H1 (cell line): ENCODE measurements around the gene MOGAT3. TPM values are rescaled to one million over a fixed set of nuclear protein-coding genes. Genes with fewer than 3 reads are reported as not detected.

Experiments
- CTCF ChIA-PET: fragments of 300-600 bp; sonication (Branson Sonifier 250); formaldehyde crosslinking; loops from one replicate; lab custom pipeline; 2021; ENCODE audit not compliant: partially characterized antibody; lab: Charles Lee
- POLR2A ChIA-PET: fragments of 300-600 bp; sonication (Branson Sonifier 250); formaldehyde crosslinking; loops from one replicate; lab custom pipeline; 2021; ENCODE audit warnings: inconsistent platforms; ENCODE audit not compliant: partially characterized antibody; lab: Charles Lee
- DNase-seq, 2 experiments: peaks; one replicate each; pipeline versions ENCODE4 v3.0.0 to v3.0.0-alpha.2; 2010 to 2022; ENCODE audit warnings: low spot score in 2 of 2, low read depth in 1 of 2, mixed read lengths in 1 of 2
- FAIRE-seq: peaks from 2 replicates; lab custom pipeline; 2011; peaks lifted over from hg19 to GRCh38; lab: Jason Lieb, UNC
- H2AFZ ChIP-seq: 2 replicates; pipeline ENCODE4 v1.8.1; 2012; ENCODE audit warnings: low read length, inconsistent platforms
- H2AK5ac ChIP-seq: 2 replicates; pipeline ENCODE4 v1.6.1; 2013; ENCODE audit warnings: low read depth, low read length
- H2BK120ac ChIP-seq: replicated peaks from 2 replicates; pipeline ENCODE3; 2013; ENCODE audit warnings: low read depth, low read length, inconsistent platforms
- H2BK12ac ChIP-seq: 2 replicates; pipeline ENCODE4 v1.6.1; 2013; ENCODE audit warnings: low read depth, low read length
- H2BK15ac ChIP-seq: 2 replicates; pipeline ENCODE4 v1.6.1; 2013; ENCODE audit warnings: low read length
- H2BK20ac ChIP-seq: 2 replicates; pipeline ENCODE4 v1.6.1; 2013; ENCODE audit warnings: low read length
- H2BK5ac ChIP-seq: 2 replicates; pipeline ENCODE4 v1.6.1; 2013; ENCODE audit warnings: low read depth, low read length
- H3K14ac ChIP-seq: 2 replicates; pipeline ENCODE4 v1.6.1; 2013; ENCODE audit warnings: inconsistent platforms; ENCODE audit not compliant: insufficient read length
- H3K18ac ChIP-seq: 2 replicates; pipeline ENCODE4 v1.6.1; 2013; ENCODE audit warnings: low read length; ENCODE audit errors: extremely low read depth
- H3K23ac ChIP-seq: 2 replicates; pipeline ENCODE4 v1.6.1; 2013; ENCODE audit warnings: inconsistent platforms; ENCODE audit not compliant: insufficient read length
- H3K23me2 ChIP-seq: 2 replicates; pipeline ENCODE4 v1.6.1; 2013; ENCODE audit warnings: low read depth, low read length
- H3K27ac ChIP-seq: 2 replicates; pipeline ENCODE4 v1.6.1; 2011; ENCODE audit warnings: low read depth, low read length, inconsistent platforms
- H3K27me3 ChIP-seq, 4 experiments: replicated peaks in 1 of 4; 1 replicate in 1 of 4; 2 replicates in 3 of 4; pipeline versions ENCODE4 v1.6.1 to v1.8.1; 2011 to 2013; ENCODE audit warnings: low read length in 3 of 4, mild to moderate bottlenecking in 3 of 4, inconsistent platforms in 2 of 4, mixed read lengths in 2 of 4, moderate library complexity in 1 of 4; ENCODE audit not compliant: control insufficient read depth in 3 of 4, insufficient read depth in 3 of 4; ENCODE audit errors: extremely low read depth in 1 of 4
- H3K36me3 ChIP-seq, 4 experiments: 2 replicates each; pipeline versions ENCODE4 v1.6.1 to v1.8.1; 2011 to 2013; ENCODE audit warnings: mild to moderate bottlenecking in 4 of 4, low read length in 3 of 4, moderate library complexity in 2 of 4, control low read depth in 1 of 4, inconsistent platforms in 1 of 4; ENCODE audit not compliant: insufficient read depth in 4 of 4, control insufficient read depth in 2 of 4
- H3K4ac ChIP-seq: replicated peaks from 2 replicates; pipeline ENCODE3; 2013; ENCODE audit warnings: low read length, low read depth, mixed read lengths, inconsistent platforms; ENCODE audit not compliant: insufficient read length
- H3K4me1 ChIP-seq, 4 experiments: replicated peaks in 1 of 4; 1 replicate in 1 of 4; 2 replicates in 3 of 4; pipeline versions ENCODE4 v1.6.1 to v1.8.1; 2011 to 2013; ENCODE audit warnings: low read length in 3 of 4, inconsistent platforms in 2 of 4, mixed read lengths in 1 of 4; ENCODE audit not compliant: insufficient read depth in 4 of 4, control insufficient read depth in 3 of 4
- H3K4me2 ChIP-seq, 2 experiments: 2 replicates each; pipeline versions ENCODE4 v1.6.1 to v1.8.1; 2011 to 2013; ENCODE audit warnings: low read depth in 2 of 2, low read length in 2 of 2, control low read depth in 1 of 2, inconsistent platforms in 1 of 2, mild to moderate bottlenecking in 1 of 2; ENCODE audit not compliant: insufficient read depth in 1 of 2
- H3K4me3 ChIP-seq, 4 experiments: fragments of 200-600, 300-600 bp in 1 of 4; sonication (generic), shearing (Covaris generic), sonication (Bioruptor Twin) in 1 of 4; 2 replicates each; pipeline versions ENCODE4 v1.5.1 to v1.8.1; 2011 to 2016; ENCODE audit warnings: low read length in 4 of 4, low read depth in 3 of 4, control low read depth in 2 of 4, inconsistent platforms in 2 of 4, mild to moderate bottlenecking in 2 of 4, mixed read lengths in 1 of 4, moderate library complexity in 1 of 4; ENCODE audit not compliant: insufficient read depth in 2 of 4; ENCODE audit errors: extremely low read depth in 1 of 4
- H3K56ac ChIP-seq: replicated peaks from 2 replicates; pipeline ENCODE3; 2013; ENCODE audit warnings: low read depth, mild to moderate bottlenecking, mixed read lengths, low read length, inconsistent platforms; ENCODE audit not compliant: insufficient read length
- H3K79me1 ChIP-seq: 2 replicates; pipeline ENCODE4 v1.6.1; 2013; ENCODE audit warnings: low read depth, low read length, control low read depth
- H3K79me2 ChIP-seq, 2 experiments: 2 replicates each; pipeline versions ENCODE4 v1.6.1 to v1.8.1; 2012 to 2013; ENCODE audit warnings: low read length in 2 of 2, mild to moderate bottlenecking in 2 of 2, inconsistent platforms in 1 of 2; ENCODE audit not compliant: insufficient read depth in 2 of 2, control insufficient read depth in 1 of 2
- H3K9ac ChIP-seq, 4 experiments: replicated peaks in 1 of 4; 1 replicate in 1 of 4; 2 replicates in 3 of 4; pipeline versions ENCODE4 v1.6.1 to v1.8.1; 2011 to 2013; ENCODE audit warnings: low read depth in 3 of 4, low read length in 3 of 4, control low read depth in 2 of 4, mild to moderate bottlenecking in 2 of 4, moderate library complexity in 2 of 4, inconsistent platforms in 1 of 4; ENCODE audit errors: extremely low read depth in 1 of 4
- H3K9me3 ChIP-seq, 2 experiments: 2 replicates each; pipeline versions ENCODE4 v1.6.1 to v1.8.1; 2012 to 2013; ENCODE audit warnings: mild to moderate bottlenecking in 2 of 2, moderate library complexity in 2 of 2, control low read depth in 1 of 2, inconsistent platforms in 1 of 2, low read depth in 1 of 2, low read length in 1 of 2, mixed read lengths in 1 of 2; ENCODE audit not compliant: insufficient read depth in 2 of 2
- H4K20me1 ChIP-seq, 2 experiments: replicated peaks in 1 of 2; 2 replicates each; pipeline versions ENCODE3 to v1.8.1; 2011 to 2013; ENCODE audit warnings: inconsistent platforms in 2 of 2, low read length in 2 of 2, mild to moderate bottlenecking in 1 of 2; ENCODE audit not compliant: insufficient read depth in 2 of 2, control insufficient read depth in 1 of 2
- H4K5ac ChIP-seq: 2 replicates; pipeline ENCODE4 v1.6.1; 2013; ENCODE audit warnings: low read length, low read depth, mixed read lengths, inconsistent platforms; ENCODE audit not compliant: insufficient read length
- H4K8ac ChIP-seq: 2 replicates; pipeline ENCODE4 v1.8.0; 2013; ENCODE audit warnings: mild to moderate bottlenecking, moderate library complexity, low read length, inconsistent platforms; ENCODE audit not compliant: insufficient read depth; ENCODE audit errors: extremely low read depth
- H4K91ac ChIP-seq: replicated peaks from 2 replicates; pipeline ENCODE3; 2013; ENCODE audit warnings: low read length, mixed read lengths, inconsistent platforms; ENCODE audit not compliant: insufficient read length
- ASH2L ChIP-seq: fragments of 200-600, 300-600 bp; sonication (generic); IDR thresholded peaks from one replicate; pipeline ENCODE4 v1.7.1; 2017; ENCODE audit warnings: low read length
- BACH1 ChIP-seq: IDR thresholded peaks from 2 replicates; pipeline ENCODE4 v1.6.1; 2012; ENCODE audit warnings: low read length, improper control_type of control experiment
- CTCF ChIP-seq, 3 experiments: IDR thresholded peaks; 1 replicate in 2 of 3; 2 replicates in 1 of 3; pipeline versions ENCODE4 v1.5.1 to v1.6.1; 2011; ENCODE audit warnings: low read length in 3 of 3, mild to moderate bottlenecking in 3 of 3, inconsistent platforms in 2 of 3, low read depth in 1 of 3, moderate library complexity in 1 of 3; ENCODE audit not compliant: insufficient read depth in 1 of 3; ENCODE audit errors: control extremely low read depth in 1 of 3
- HDAC6 ChIP-seq: IDR thresholded peaks from one replicate; pipeline ENCODE4 v1.7.1; 2012; ENCODE audit warnings: low read depth, mild to moderate bottlenecking, inconsistent platforms, low read length, moderate library complexity
- MAFK ChIP-seq: IDR thresholded peaks from 2 replicates; pipeline ENCODE4 v1.6.1; 2012; ENCODE audit warnings: low read depth, mild to moderate bottlenecking, improper control_type of control experiment, low read length
- SAP30 ChIP-seq: fragments of 300-600 bp; sonication (generic); IDR thresholded peaks from 2 replicates; pipeline ENCODE4 v1.7.1; 2012; ENCODE audit warnings: low read length, moderate library complexity, mild to moderate bottlenecking, inconsistent platforms; ENCODE audit not compliant: insufficient read depth, insufficient replicate concordance
- SP1 ChIP-seq: IDR thresholded peaks from 2 replicates; pipeline ENCODE4 v1.6.1; 2011; ENCODE audit warnings: low read depth, low read length
- TCF12 ChIP-seq: IDR thresholded peaks from 2 replicates; pipeline ENCODE4 v1.6.1; 2011; ENCODE audit warnings: low read depth, mild to moderate bottlenecking, low read length
- TEAD4 ChIP-seq: IDR thresholded peaks from 2 replicates; pipeline ENCODE4 v1.6.1; 2012; ENCODE audit warnings: low read depth, low read length, inconsistent platforms, mixed read lengths
- WGBS, 2 experiments: shearing (Covaris generic) in 1 of 2; methylation state at CpG; one replicate each; pipeline versions ENCODE4 v1.1.6 to v1.1.7; 2013 to 2015; ENCODE audit warnings: low lambda C conversion rate in 2 of 2, mixed read lengths in 2 of 2, inconsistent platforms in 1 of 2, low coverage in 1 of 2, missing lambda C conversion rate in 1 of 2; ENCODE audit not compliant: insufficient replicate concordance in 2 of 2, insufficient coverage in 1 of 2, insufficient read length in 1 of 2; ENCODE audit errors: extremely low coverage in 1 of 2, missing lambda C conversion rate in 1 of 2; 5-methylcytosine and 5-hydroxymethylcytosine counted together
- polyA plus RNA-seq, 7 experiments: library from polyadenylated mRNA; depleted of rRNA in 3 of 7; stranded (reverse) in 5 of 7; unstranded in 2 of 7; fragments of >200 nt in 5 of 7; fragments of 200-250 nt in 2 of 7; gene quantifications; 1 replicate in 5 of 7; 2 replicates in 1 of 7; 4 replicates in 1 of 7; pipeline versions ENCODE4 v1.2.1 to v1.2.3, GENCODE V29; 2011 to 2013; ENCODE audit warnings: missing spikeins in 2 of 7, mixed read lengths in 2 of 7
- total RNA-seq: library from RNA; stranded (reverse); fragmentation: NEBNext Ultra II Directional; extraction: Animal tissue kit (Norgen Biotek cat#: 25700); gene quantifications from 2 replicates; pipeline ENCODE4 v1.2.1, GENCODE V29; 2021

Gene MOGAT3
- total and polyA plus RNA-seq, 2 of the 8 experiments (the other 6 are each of a cell fraction or from before 2014, with no cell fraction given) = 0.21 to 0.82 TPM

DNA sequence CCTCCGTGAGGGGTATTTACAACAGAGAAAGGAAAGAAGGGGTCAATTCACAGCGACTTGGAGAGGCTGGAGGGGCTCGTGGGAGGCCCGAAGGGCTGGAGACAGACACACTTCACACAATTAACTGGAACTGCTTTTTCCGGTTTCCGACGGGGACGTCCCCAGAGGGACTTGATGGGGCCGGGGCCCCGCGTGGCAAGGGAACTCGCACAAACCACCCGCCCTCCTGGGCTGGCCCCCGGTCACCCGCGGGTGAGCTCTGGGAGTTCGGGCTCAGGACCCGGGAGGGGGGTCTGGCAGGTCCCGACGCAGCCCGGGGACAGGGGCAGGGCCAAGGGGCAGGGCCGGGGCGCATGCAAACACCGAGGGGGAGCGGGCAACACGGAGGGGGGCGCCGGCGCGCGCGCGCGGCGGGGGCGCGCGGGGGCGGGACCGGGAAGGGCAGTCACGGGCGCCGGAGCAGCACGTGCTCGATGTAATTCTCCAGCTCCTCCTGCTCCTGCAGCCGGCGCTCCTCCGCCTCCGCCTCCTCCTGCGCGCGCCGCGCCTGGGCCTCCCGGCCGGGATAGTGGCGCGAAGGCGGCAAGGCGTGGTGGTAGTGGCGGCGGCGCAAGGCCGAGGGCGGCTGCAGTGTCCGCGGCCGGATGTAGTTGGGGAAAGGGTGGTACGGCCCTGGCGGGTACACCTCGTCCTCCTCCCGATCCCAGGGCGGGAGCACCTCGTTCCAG, 38.1 kb downstream of the MOGAT3 start:
- Histone ChIP-seq H2BK15ac (0 out of 2 replicates have a peak overlapping the region, but pooled peaks have one; percentile 46), H4K91ac (no peak overlapping the region), H3K4me1 (peaks cover 10 to 47% (median 33%) of the 10 kb centered on the region in 4 experiments), H3K9ac (peak overlapping the region in 3 of 4 experiments; percentile 20 to 37 (median 29); a peak in 4 of 7 replicates), H3K14ac (no peak overlapping the region), H2AFZ (no peak overlapping the region), H3K27ac (no peak overlapping the region), H3K4ac (no peak overlapping the region), H3K36me3 (peaks cover 0 to 3% (median 0%) of the 10 kb centered on the region in 4 experiments; a peak in 1 of 8 replicates), H3K9me3 (no peaks in the 10 kb centered on the region), H2AK5ac (no peak overlapping the region), H4K5ac (no peak overlapping the region), H4K8ac (peak overlapping the region; percentile 11), H3K56ac (no peak overlapping the region), H2BK5ac (peak overlapping the region; percentile 75; the same call in 1 of the 2 replicates), H2BK120ac (no peak overlapping the region), H3K23ac (no peak overlapping the region), H3K23me2 (peaks cover 34% of the 10 kb centered on the region; the same call in 1 of the 2 replicates), H3K4me2 (peak overlapping the region; percentile 44 to 72), H3K27me3 (peaks cover 3 to 43% (median 25%) of the 10 kb centered on the region in 4 experiments), H3K79me1 (no peaks in the 10 kb centered on the region), H4K20me1 (peaks cover 7% of the 10 kb centered on the region in 2 experiments), H3K4me3 (peak overlapping the region; percentile 37 to 63 (median 46)), H3K18ac (peak overlapping the region; percentile 44), H3K79me2 (no peaks in the 10 kb centered on the region), H2BK12ac (peak overlapping the region; percentile 10; the same call in 1 of the 2 replicates), H2BK20ac (no peak overlapping the region)
- POLR2A ChIA-PET = interaction anchor here (0.6 to 1.8 kb wide), 11 partner anchors 9 to 318 kb away, joined by 3 to 7 read pairs (median 3); partner anchors contain the start of genes AP1S1 and ZNHIT1
- WGBS, 2 experiments = 3% methylated on average over 41 of the region's 74 CpGs; no CpG with 5 or more reads in 1 of the 2 experiments
- no peak for FAIRE-seq
- peak in 1 of 2 experiments; percentile 85 for DNase-seq
- CTCF ChIA-PET = interaction anchor here (0.9 to 1.2 kb wide), 2 partner anchors 8 to 9 kb away, joined by 4 to 5 read pairs; no protein-coding TSS in a partner anchor
- peak; percentile 59; the same call in 1 of the 2 replicates for TF ChIP-seq BACH1
- TF ChIP-seq SAP30 = no peak
- TF ChIP-seq MAFK = no peak
- no peak for TF ChIP-seq SP1
- no peak for TF ChIP-seq ASH2L
- TF ChIP-seq TEAD4 = no peak
- TF ChIP-seq HDAC6 = no peak
- no peak for TF ChIP-seq CTCF (IDR thresholded peaks at IDR 0.05; ENCODE audit: control extremely low read depth in 1 of 3, insufficient read depth in 1 of 3, low read depth in 1 of 3, low read length in 3 of 3)
- TF ChIP-seq TCF12 = no peak
